Ishikawa (cell line): ENCODE data around the gene C4orf17.

ENCODE experiments used
- EGR1 ChIP-seq: IDR thresholded peaks from 2 replicates; pipeline ENCODE4 v1.6.1; 2012
- EP300 ChIP-seq: IDR thresholded peaks from 2 replicates; pipeline ENCODE4 v1.6.1; 2012; ENCODE audit warnings: borderline replicate concordance
- FOXM1 ChIP-seq: IDR thresholded peaks from 2 replicates; pipeline ENCODE4 v1.6.1; 2012; ENCODE audit warnings: low read depth, borderline replicate concordance
- NFIC ChIP-seq: IDR thresholded peaks from 2 replicates; pipeline ENCODE4 v1.6.1; 2012
- RAD21 ChIP-seq: IDR thresholded peaks from 2 replicates; pipeline ENCODE4 v1.6.1; 2012; ENCODE audit warnings: low read depth
- YY1 ChIP-seq: IDR thresholded peaks from 2 replicates; pipeline ENCODE4 v1.6.1; 2012; ENCODE audit warnings: low read depth
- TF ChIP-seq, protein P1 (sequence below): IDR thresholded peaks from 2 replicates; pipeline ENCODE4 v1.6.1; 2012; ENCODE audit warnings: low read depth, mild to moderate bottlenecking

DNA sequence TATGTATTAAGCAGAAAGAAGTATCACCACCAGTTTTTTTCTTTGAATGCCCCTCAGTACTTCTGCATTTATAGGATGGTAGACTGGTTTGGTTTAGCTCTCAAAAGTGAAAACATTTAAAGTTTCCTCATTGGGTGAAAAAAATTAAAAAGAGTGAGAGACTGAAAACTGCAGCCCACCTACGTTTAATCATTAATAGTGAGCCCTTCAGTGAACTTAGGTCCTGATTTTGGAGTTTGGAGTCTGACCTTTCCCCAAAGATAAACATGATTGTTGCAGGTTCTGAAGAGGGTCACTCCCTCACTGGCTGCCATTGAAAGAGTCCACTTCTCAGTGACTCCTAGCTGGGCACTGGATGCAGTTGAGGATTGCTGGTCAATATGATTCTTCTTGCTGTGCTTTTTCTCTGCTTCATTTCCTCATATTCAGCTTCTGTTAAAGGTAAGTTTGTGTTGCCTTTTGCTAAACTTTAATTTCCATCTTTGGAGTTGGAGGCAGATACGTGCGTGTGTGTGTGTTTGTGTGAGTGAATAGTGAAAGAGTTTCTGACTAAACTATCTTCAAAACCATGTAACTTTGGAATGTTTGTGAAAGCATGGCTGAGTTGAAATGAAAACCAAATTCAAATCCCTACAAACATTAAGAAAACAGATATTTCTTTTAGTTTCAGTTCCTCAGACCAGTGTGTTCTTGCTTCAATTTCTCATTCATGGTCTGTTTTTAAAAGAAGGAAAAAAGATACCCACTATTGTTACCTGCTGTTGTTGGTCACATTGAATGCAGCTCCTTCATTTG is 63.9 kb downstream of the C4orf17 start, which contains the start of gene MTTP:
- no peak for TF ChIP-seq EP300
- no peak for TF ChIP-seq RAD21
- TF ChIP-seq YY1, result no peak
- TF ChIP-seq EGR1, result no peak
- no peak for TF ChIP-seq FOXM1
- no peak for TF ChIP-seq NFIC
- TF ChIP-seq, protein P1, sequence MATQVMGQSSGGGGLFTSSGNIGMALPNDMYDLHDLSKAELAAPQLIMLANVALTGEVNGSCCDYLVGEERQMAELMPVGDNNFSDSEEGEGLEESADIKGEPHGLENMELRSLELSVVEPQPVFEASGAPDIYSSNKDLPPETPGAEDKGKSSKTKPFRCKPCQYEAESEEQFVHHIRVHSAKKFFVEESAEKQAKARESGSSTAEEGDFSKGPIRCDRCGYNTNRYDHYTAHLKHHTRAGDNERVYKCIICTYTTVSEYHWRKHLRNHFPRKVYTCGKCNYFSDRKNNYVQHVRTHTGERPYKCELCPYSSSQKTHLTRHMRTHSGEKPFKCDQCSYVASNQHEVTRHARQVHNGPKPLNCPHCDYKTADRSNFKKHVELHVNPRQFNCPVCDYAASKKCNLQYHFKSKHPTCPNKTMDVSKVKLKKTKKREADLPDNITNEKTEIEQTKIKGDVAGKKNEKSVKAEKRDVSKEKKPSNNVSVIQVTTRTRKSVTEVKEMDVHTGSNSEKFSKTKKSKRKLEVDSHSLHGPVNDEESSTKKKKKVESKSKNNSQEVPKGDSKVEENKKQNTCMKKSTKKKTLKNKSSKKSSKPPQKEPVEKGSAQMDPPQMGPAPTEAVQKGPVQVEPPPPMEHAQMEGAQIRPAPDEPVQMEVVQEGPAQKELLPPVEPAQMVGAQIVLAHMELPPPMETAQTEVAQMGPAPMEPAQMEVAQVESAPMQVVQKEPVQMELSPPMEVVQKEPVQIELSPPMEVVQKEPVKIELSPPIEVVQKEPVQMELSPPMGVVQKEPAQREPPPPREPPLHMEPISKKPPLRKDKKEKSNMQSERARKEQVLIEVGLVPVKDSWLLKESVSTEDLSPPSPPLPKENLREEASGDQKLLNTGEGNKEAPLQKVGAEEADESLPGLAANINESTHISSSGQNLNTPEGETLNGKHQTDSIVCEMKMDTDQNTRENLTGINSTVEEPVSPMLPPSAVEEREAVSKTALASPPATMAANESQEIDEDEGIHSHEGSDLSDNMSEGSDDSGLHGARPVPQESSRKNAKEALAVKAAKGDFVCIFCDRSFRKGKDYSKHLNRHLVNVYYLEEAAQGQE, result no peak
